Mesothelial cell of epicardium (in vitro differentiated cells): Measurements from ENCODE around the gene CTDSPL. TPM values are rescaled to one million over a fixed set of nuclear protein-coding genes. Genes with fewer than 3 reads are reported as not detected.
A peak's percentile ranks its signal among the peaks of the same experiment; 100 is the strongest.

Experiments
- DNase-seq, 2 experiments: peaks; one replicate each; pipeline ENCODE4 v3.0.0; 2021; ENCODE audit warnings: low spot score in 2 of 2; ENCODE audit not compliant: unreplicated experiment in 2 of 2
- H3K27ac Mint-ChIP-seq: 2 replicates; pipeline ENCODE4 v1.8.0; 2021; ENCODE audit warnings: mixed read lengths
- H3K27me3 Mint-ChIP-seq: 2 replicates; pipeline ENCODE4 v1.8.0; 2021; ENCODE audit warnings: low read depth, mixed read lengths
- H3K36me3 Mint-ChIP-seq: 2 replicates; pipeline ENCODE4 v1.8.0; 2021; ENCODE audit warnings: mixed read lengths
- H3K4me1 Mint-ChIP-seq: 2 replicates; pipeline ENCODE4 v1.8.0; 2021; ENCODE audit warnings: mixed read lengths
- H3K4me3 Mint-ChIP-seq: 2 replicates; pipeline ENCODE4 v1.8.0; 2021; ENCODE audit warnings: mild to moderate bottlenecking, moderate library complexity, mixed read lengths
- H3K9me3 Mint-ChIP-seq: 2 replicates; pipeline ENCODE4 v1.8.0; 2021; ENCODE audit warnings: mixed read lengths
- CTCF ChIP-seq: fragments of 200-600 bp; sonication (generic); IDR thresholded peaks from one replicate; pipeline ENCODE4 v1.5.0; 2021; ENCODE audit warnings: antibody characterized with exemption; ENCODE audit not compliant: unreplicated experiment
- total RNA-seq: library from RNA; stranded (reverse); gene quantifications from 3 replicates; pipeline ENCODE4 v1.2.1, GENCODE V29; 2021

The CTDSPL gene
- total RNA-seq, 1 donor from 2014 or later: 29.9 TPM

GRCh38 chr3:37853691-37854413 is 7.8 kb upstream of the CTDSPL start:
- Mint-ChIP-seq H3K4me3 (no peak overlapping the region), H3K36me3 (peaks cover 8% of the 10 kb centered on the region), H3K9me3 (no peaks in the 10 kb centered on the region), H3K27me3 (no peaks in the 10 kb centered on the region), H3K4me1 (no peaks in the 10 kb centered on the region), H3K27ac (no peak overlapping the region)
- no peak for DNase-seq
- TF ChIP-seq CTCF: no peak

- TF ChIP-seq CTCF: peak; percentile 98
- Mint-ChIP-seq H3K36me3 (peaks cover 4% of the 10 kb centered on the region), H3K27ac (no peak overlapping the region), H3K4me1 (peaks cover 5% of the 10 kb centered on the region), H3K9me3 (no peaks in the 10 kb centered on the region), H3K4me3 (no peak overlapping the region), H3K27me3 (no peaks in the 10 kb centered on the region)
- peak; percentile 73 to 95 for DNase-seq
Measured at GRCh38 chr3:37855363-37855970, 6.2 kb upstream of the CTDSPL start.

GRCh38 chr3:37856381-37856780 is 5.3 kb upstream of the CTDSPL start:
- Mint-ChIP-seq H3K27me3 (no peaks in the 10 kb centered on the region), H3K36me3 (no peaks in the 10 kb centered on the region), H3K9me3 (no peaks in the 10 kb centered on the region), H3K27ac (no peak overlapping the region), H3K4me1 (peaks cover 11% of the 10 kb centered on the region), H3K4me3 (no peak overlapping the region)
- DNase-seq: no peak
- no peak for TF ChIP-seq CTCF

GRCh38 chr3:37858742-37859141 is 2.9 kb upstream of the CTDSPL start:
- TF ChIP-seq CTCF: no peak
- H3K27ac Mint-ChIP-seq: no peak overlapping the region
- H3K4me3 Mint-ChIP-seq: no peak overlapping the region
- H3K36me3 Mint-ChIP-seq: no peaks in the 10 kb centered on the region
- DNase-seq: no peak
- H3K4me1 Mint-ChIP-seq: peaks cover 25% of the 10 kb centered on the region
- H3K9me3 Mint-ChIP-seq: no peaks in the 10 kb centered on the region
- no peaks in the 10 kb centered on the region for H3K27me3 Mint-ChIP-seq

GRCh38 chr3:37859354-37859753 is 2.3 kb upstream of the CTDSPL start:
- Mint-ChIP-seq H3K27ac (no peak overlapping the region), H3K9me3 (no peaks in the 10 kb centered on the region)
- no peak for TF ChIP-seq CTCF

GRCh38 chr3:37859908-37860199 is 1.8 kb upstream of the CTDSPL start:
- TF ChIP-seq CTCF: no peak
- peaks cover 33% of the 10 kb centered on the region for H3K4me1 Mint-ChIP-seq
- no peaks in the 10 kb centered on the region for H3K9me3 Mint-ChIP-seq
- peak overlapping the region; percentile 88 for H3K27ac Mint-ChIP-seq
- no peak for DNase-seq
- H3K4me3 Mint-ChIP-seq: no peak overlapping the region
- H3K27me3 Mint-ChIP-seq: no peaks in the 10 kb centered on the region
- H3K36me3 Mint-ChIP-seq: no peaks in the 10 kb centered on the region

More at GRCh38 chr3:37859354-37859753, 2.3 kb upstream of the CTDSPL start:
- Mint-ChIP-seq H3K27me3 (no peaks in the 10 kb centered on the region), H3K36me3 (no peaks in the 10 kb centered on the region), H3K4me1 (peaks cover 31% of the 10 kb centered on the region), H3K4me3 (no peak overlapping the region)
- DNase-seq: no peak
